Naive thymus-derived CD4-positive, alpha-beta T cell (primary cell): Measurements from ENCODE around the gene RRP36. TPM values are rescaled to one million over a fixed set of nuclear protein-coding genes. Genes with fewer than 3 reads are reported as not detected.

Source experiments
- ATAC-seq: fragments of 150-1000 bp; cut with Tn5 transposase; 2 replicates; pipeline ENCODE4 v1.10.0; 2021; ENCODE audit warnings: mild to moderate bottlenecking, moderate library complexity
- CTCF ChIA-PET: fragments of 350-600 bp; sonication (Branson Sonifier 250); formaldehyde crosslinking; loops from one replicate; lab custom pipeline; 2021; ENCODE audit warnings: antibody characterized with exemption; lab: Charles Lee
- POLR2A ChIA-PET: fragments of 350-600 bp; sonication (Branson Sonifier 250); formaldehyde crosslinking; loops from one replicate; lab custom pipeline; 2021; ENCODE audit warnings: antibody characterized with exemption, inconsistent platforms; lab: Charles Lee
- DNase-seq, 9 donors: peaks; one replicate each; pipeline versions ENCODE4 v3.0.0 to v3.0.0-alpha.2; 2020 to 2022; ENCODE audit warnings: mixed read lengths in 1 of 9
- H3K27ac ChIP-seq: one replicate; pipeline ENCODE4 v1.7.0; 2013; ENCODE audit warnings: mild to moderate bottlenecking, low read depth, low read length, moderate library complexity
- H3K27me3 ChIP-seq, 2 donors: one replicate each; pipeline ENCODE4 v1.7.0; 2013; ENCODE audit warnings: low read length in 2 of 2, mild to moderate bottlenecking in 2 of 2, moderate library complexity in 2 of 2; ENCODE audit not compliant: control insufficient read depth in 2 of 2, insufficient read depth in 2 of 2
- H3K36me3 ChIP-seq, 3 experiments: 1 replicate in 2 of 3; 2 replicates in 1 of 3; pipeline ENCODE4 v1.7.0; 2013; ENCODE audit warnings: low read length in 3 of 3, mild to moderate bottlenecking in 3 of 3, moderate library complexity in 1 of 3; ENCODE audit not compliant: insufficient read depth in 3 of 3, control insufficient read depth in 2 of 3
- H3K4me1 ChIP-seq, 2 donors: one replicate each; pipeline ENCODE4 v1.7.0; 2013; ENCODE audit warnings: low read length in 2 of 2, mild to moderate bottlenecking in 2 of 2, moderate library complexity in 1 of 2; ENCODE audit not compliant: control insufficient read depth in 2 of 2, insufficient read depth in 2 of 2
- H3K4me3 ChIP-seq: 2 replicates; pipeline ENCODE4 v1.7.0; 2013; ENCODE audit warnings: mild to moderate bottlenecking, low read length
- H3K9me3 ChIP-seq, 3 experiments: 1 replicate in 2 of 3; 2 replicates in 1 of 3; pipeline ENCODE4 v1.7.0; 2013; ENCODE audit warnings: low read length in 3 of 3; ENCODE audit not compliant: control insufficient read depth in 2 of 3
- H3K27ac Mint-ChIP-seq, 9 donors: one replicate each; pipeline ENCODE4 v1.8.0; 2020 to 2022; ENCODE audit warnings: mixed read lengths in 9 of 9, mild to moderate bottlenecking in 8 of 9, moderate library complexity in 5 of 9, inconsistent platforms in 2 of 9
- H3K27me3 Mint-ChIP-seq, 5 donors: one replicate each; pipeline ENCODE4 v1.8.0; 2021 to 2022; ENCODE audit warnings: mixed read lengths in 5 of 5, mild to moderate bottlenecking in 1 of 5
- H3K36me3 Mint-ChIP-seq, 5 donors: one replicate each; pipeline ENCODE4 v1.8.0; 2020 to 2022; ENCODE audit warnings: mixed read lengths in 5 of 5, mild to moderate bottlenecking in 3 of 5, inconsistent platforms in 1 of 5
- H3K4me1 Mint-ChIP-seq, 7 donors: one replicate each; pipeline ENCODE4 v1.8.0; 2020 to 2022; ENCODE audit warnings: mixed read lengths in 7 of 7, mild to moderate bottlenecking in 3 of 7, inconsistent platforms in 1 of 7
- H3K4me3 Mint-ChIP-seq, 10 donors: one replicate each; pipeline ENCODE4 v1.8.0; 2020 to 2022; ENCODE audit warnings: mild to moderate bottlenecking in 10 of 10, mixed read lengths in 10 of 10, moderate library complexity in 6 of 10, inconsistent platforms in 2 of 10
- H3K9me3 Mint-ChIP-seq, 11 donors: one replicate each; pipeline ENCODE4 v1.8.0; 2020 to 2022; ENCODE audit warnings: mixed read lengths in 11 of 11, mild to moderate bottlenecking in 4 of 11, inconsistent platforms in 1 of 11, moderate library complexity in 1 of 11
- intact Hi-C, 2 donors: fragments of 100-400 bp; cut with micrococcal nuclease; formaldehyde crosslinking; loops; one replicate each; pipeline ENCODE4 v1.15.1; 2023
- polyA plus RNA-seq, 2 donors: library from polyadenylated mRNA; unstranded; fragments of 300-500 nt; fragmentation: Illumina TruSeq; gene quantifications; one replicate each; pipeline ENCODE4 v1.2.3, GENCODE V29; 2021
- total RNA-seq, 6 experiments: library from RNA in 5 of 6; stranded (reverse) in 5 of 6; gene quantifications; 1 replicate in 5 of 6; 2 replicates in 1 of 6; pipeline ENCODE4 v1.2.3 and lab custom pipeline; 2021 to 2026

RRP36 gene
- total and polyA plus RNA-seq, 7 experiments from 2014 or later: 25.4 to 89.6 (median 49.1) TPM

DNA sequence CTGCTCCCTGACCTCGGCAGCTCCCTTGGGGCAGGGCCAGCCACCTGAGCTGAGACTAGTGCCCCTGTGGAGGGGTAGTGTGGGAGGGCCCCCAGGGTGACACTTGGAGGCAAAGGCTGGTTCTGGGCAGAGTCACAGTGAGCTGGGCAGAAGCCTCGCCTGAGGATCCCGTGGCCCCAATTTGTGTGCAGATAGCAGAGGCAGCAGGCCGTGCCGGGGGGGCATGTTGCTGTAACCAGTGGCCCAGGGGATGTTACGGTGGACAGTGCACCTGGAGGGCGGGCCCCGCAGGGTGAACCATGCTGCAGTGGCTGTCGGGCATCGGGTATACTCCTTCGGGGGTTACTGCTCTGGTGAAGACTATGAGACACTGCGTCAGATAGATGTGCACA is 4.5 kb upstream of the RRP36 start:
- H3K27me3 Mint-ChIP-seq: peaks cover 0 to 3% (median 0%) of the 10 kb centered on the region in 5 donors
- intact Hi-C loops: no loop called here
- peaks cover 0 to 30% (median 12%) of the 10 kb centered on the region in 5 donors for H3K36me3 Mint-ChIP-seq
- H3K27ac Mint-ChIP-seq: peak overlapping the region in 2 of 9 donors; percentile 13 to 80
- peaks cover 48 to 80% (median 62%) of the 10 kb centered on the region in 7 donors for H3K4me1 Mint-ChIP-seq
- Histone ChIP-seq H3K9me3 (no peaks in the 10 kb centered on the region), H3K4me1 (peaks cover 26 to 31% of the 10 kb centered on the region in 2 donors), H3K4me3 (no peak overlapping the region), H3K27ac (peak overlapping the region; percentile 45), H3K36me3 (peaks cover 0 to 40% (median 8%) of the 10 kb centered on the region in 3 experiments), H3K27me3 (no peaks in the 10 kb centered on the region)
- CTCF ChIA-PET: interaction anchor here (1.1 kb wide), 1 partner anchor 127 kb away, joined by 3 read pairs; no protein-coding TSS in a partner anchor
- ATAC-seq: no peak
- H3K9me3 Mint-ChIP-seq: peaks cover 0 to 1% (median 0%) of the 10 kb centered on the region in 11 donors
- peak overlapping the region in 1 of 10 donors; percentile 69 for H3K4me3 Mint-ChIP-seq
- POLR2A ChIA-PET: interaction anchor here (1.0 to 4.6 kb wide), 5 partner anchors 33 to 87 kb away, joined by 3 to 67 read pairs (median 4); partner anchors contain the start of genes CNPY3, CUL7, KLC4 and MRPL2
- DNase-seq: no peak

DNA sequence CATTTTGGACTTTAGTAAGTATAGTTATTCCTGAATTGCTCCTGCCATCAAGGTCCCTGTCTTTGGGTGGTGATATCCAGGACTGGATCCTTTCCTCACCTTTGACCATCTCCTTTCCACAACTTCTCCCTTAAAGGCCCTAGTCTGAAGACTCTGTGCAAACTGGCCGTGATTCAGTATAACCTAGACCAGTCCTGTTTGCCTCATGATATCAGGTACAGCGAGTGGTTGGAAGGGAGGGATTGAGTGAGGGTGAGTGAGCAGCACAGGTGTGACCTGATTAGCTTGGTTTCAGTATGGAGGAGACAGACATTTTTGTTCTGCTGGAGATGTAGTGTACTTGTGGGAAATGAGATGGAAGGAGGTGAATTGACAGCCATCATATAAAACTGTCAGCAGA is 2.3 kb upstream of the RRP36 start:
- intact Hi-C loops: no loop called here
- H3K27me3 Mint-ChIP-seq: no peaks in the 10 kb centered on the region
- CTCF ChIA-PET: no interaction called here
- no peak overlapping the region for H3K27ac ChIP-seq
- peaks cover 33 to 73% (median 50%) of the 10 kb centered on the region in 7 donors for H3K4me1 Mint-ChIP-seq
- POLR2A ChIA-PET: interaction anchor here (1.4 to 1.8 kb wide), 2 partner anchors 10 to 40 kb away, joined by 3 to 4 read pairs; partner anchors contain the start of genes KLC4 and MRPL2
- H3K27ac Mint-ChIP-seq: peak overlapping the region in 5 of 9 donors; percentile 10 to 84 (median 47)
- peaks cover 3 to 32% (median 15%) of the 10 kb centered on the region in 5 donors for H3K36me3 Mint-ChIP-seq
- ATAC-seq (no peak), DNase-seq (no peak)
- no peaks in the 10 kb centered on the region for H3K27me3 ChIP-seq
- no peak overlapping the region for H3K4me3 ChIP-seq
- peak overlapping the region in 6 of 10 donors; percentile 1 to 45 (median 22) for H3K4me3 Mint-ChIP-seq
- peaks cover 23 to 31% of the 10 kb centered on the region in 2 donors for H3K4me1 ChIP-seq
- peaks cover 0 to 36% (median 8%) of the 10 kb centered on the region in 3 experiments for H3K36me3 ChIP-seq
- no peaks in the 10 kb centered on the region for H3K9me3 ChIP-seq
- peaks cover 0 to under 1% (median 0%) of the 10 kb centered on the region in 11 donors for H3K9me3 Mint-ChIP-seq

DNA sequence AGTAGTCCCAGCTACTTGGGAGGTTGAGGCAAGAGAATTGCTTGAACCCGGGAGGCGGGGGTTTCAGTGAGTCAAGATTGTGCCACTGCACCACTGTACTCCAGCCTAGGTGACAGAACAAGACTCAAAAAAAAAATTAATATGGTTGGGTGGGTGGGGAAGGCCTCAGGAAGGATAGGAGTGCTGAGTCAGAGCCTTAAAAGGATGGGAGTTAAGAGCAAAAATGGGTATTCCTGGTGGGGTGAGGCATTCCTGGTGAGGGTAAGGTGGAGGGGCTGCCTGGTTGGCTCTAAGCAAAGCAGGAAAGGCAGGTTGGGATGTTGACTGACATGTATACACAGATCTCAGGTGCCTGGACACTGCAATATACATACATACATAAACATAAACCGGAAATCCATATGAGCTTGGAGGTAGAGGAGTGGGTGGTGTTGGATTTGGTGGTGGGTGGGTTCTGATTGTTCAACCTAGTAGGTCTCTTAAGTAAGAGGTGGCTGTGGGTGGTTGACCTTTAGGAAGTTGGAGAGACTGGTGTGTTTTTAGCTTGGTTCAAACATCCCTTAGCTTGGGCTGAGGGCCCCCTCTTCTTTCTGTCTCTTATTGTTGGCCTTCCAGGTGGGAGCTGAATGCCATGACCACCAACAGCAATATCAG is 1.2 kb upstream of the RRP36 start:
- Histone ChIP-seq H3K4me3 (no peak overlapping the region), H3K4me1 (peaks cover 14 to 28% of the 10 kb centered on the region in 2 donors), H3K9me3 (no peaks in the 10 kb centered on the region), H3K36me3 (peaks cover 7 to 46% (median 16%) of the 10 kb centered on the region in 3 experiments), H3K27ac (no peak overlapping the region), H3K27me3 (no peaks in the 10 kb centered on the region)
- Mint-ChIP-seq H3K9me3 (no peaks in the 10 kb centered on the region), H3K4me1 (peaks cover 30 to 71% (median 49%) of the 10 kb centered on the region in 7 donors), H3K27ac (peak overlapping the region in 8 of 9 donors; percentile 38 to 87 (median 64)), H3K27me3 (no peaks in the 10 kb centered on the region), H3K4me3 (peak overlapping the region; percentile 40 to 99 (median 63)), H3K36me3 (peaks cover 8 to 41% (median 21%) of the 10 kb centered on the region in 5 donors)
- CTCF ChIA-PET: interaction anchor here (1.0 kb wide), 1 partner anchor 33 kb away, joined by 4 read pairs; the partner anchor contains the start of gene CUL7
- POLR2A ChIA-PET: interaction anchor here (0.7 to 4.8 kb wide), 9 partner anchors 9 to 91 kb away, joined by 3 to 31 read pairs (median 4); partner anchors contain the start of genes CNPY3, CUL7, KLC4 and MRPL2
- intact Hi-C loops: no loop called here
- no peak for DNase-seq
- ATAC-seq: no peak

DNA sequence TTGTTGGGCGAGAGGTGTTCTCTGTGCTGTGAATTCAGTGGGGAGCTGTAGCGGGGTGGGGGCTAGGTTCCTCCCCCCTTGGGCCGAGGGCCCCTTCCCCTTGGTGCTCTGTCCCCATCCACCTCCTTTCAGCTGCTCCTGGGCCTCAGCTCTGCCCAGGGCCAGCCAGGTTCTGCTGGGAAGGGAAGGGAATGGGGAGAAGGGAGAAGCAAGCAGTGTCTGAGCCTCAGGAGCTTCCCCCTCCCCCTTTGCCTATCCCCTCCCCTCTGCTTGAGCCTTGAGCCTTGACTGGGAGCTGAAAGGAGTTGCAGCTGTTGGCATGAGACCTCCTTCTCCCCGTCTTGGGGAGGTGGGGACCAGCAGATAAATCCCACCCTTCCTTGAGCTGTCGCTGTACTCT is 576 bp upstream of the RRP36 start:
- H3K36me3 ChIP-seq: peaks cover 8 to 52% (median 18%) of the 10 kb centered on the region in 3 experiments
- DNase-seq: no peak

DNA sequence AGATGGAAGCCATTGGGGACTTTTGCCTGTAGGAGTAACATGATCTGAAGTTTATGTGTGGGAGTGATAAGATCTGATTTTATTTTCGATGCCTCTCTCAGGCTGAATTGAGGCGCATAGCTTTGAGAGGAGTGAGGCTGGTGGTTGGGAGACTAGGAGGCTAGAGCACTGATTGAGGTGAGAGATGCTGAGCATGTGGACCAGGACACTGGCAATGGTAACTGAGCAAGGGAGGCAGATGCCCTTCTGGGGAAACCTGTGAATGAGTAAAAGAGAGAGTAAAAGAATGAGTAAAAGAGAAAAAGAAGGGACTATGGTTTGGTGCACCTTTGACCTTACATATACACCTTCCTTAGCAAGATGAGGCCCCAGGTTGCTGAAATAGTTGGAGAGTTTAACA is 3.0 kb downstream of the RRP36 start:
- Mint-ChIP-seq H3K27me3 (no peaks in the 10 kb centered on the region), H3K9me3 (no peaks in the 10 kb centered on the region), H3K4me1 (peaks cover 10 to 37% (median 27%) of the 10 kb centered on the region in 7 donors), H3K27ac (peak overlapping the region; percentile 7 to 84 (median 74)), H3K36me3 (peaks cover 8 to 35% (median 22%) of the 10 kb centered on the region in 5 donors), H3K4me3 (peak overlapping the region in 6 of 10 donors; percentile 30 to 68 (median 54))
- H3K36me3 ChIP-seq: peaks cover 14 to 55% (median 20%) of the 10 kb centered on the region in 3 experiments
- CTCF ChIA-PET: interaction anchor here (0.5 to 1.3 kb wide), 2 partner anchors 30 to 217 kb away, joined by 3 to 4 read pairs; partner anchors contain the start of gene CUL7
- DNase-seq (no peak), ATAC-seq (no peak)
- POLR2A ChIA-PET: interaction anchor here (1.0 to 4.8 kb wide), 6 partner anchors 10 to 150 kb away, joined by 3 to 31 read pairs (median 6); partner anchors contain the start of genes CNPY3, KLC4, KLHDC3 and MRPL2
- no peaks in the 10 kb centered on the region for H3K9me3 ChIP-seq
- no peak overlapping the region for H3K4me3 ChIP-seq
- intact Hi-C loops: no loop called here
- no peaks in the 10 kb centered on the region for H3K27me3 ChIP-seq
- no peak overlapping the region for H3K27ac ChIP-seq
- H3K4me1 ChIP-seq: peaks cover 11 to 18% of the 10 kb centered on the region in 2 donors

More for the DNA sequence above, 576 bp upstream of the RRP36 start:
- no peaks in the 10 kb centered on the region for H3K27me3 Mint-ChIP-seq
- no peak for ATAC-seq
- H3K4me3 ChIP-seq: peak overlapping the region; percentile 89
- no peaks in the 10 kb centered on the region for H3K9me3 ChIP-seq
- intact Hi-C loops: loop anchor here (1.0 kb wide), 3 partner anchors 32 to 120 kb away; partner anchors contain the start of genes CUL7 (in 1 of the 2), KLC4 (in 1 of the 2) and MRPL2 (in 1 of the 2)
- H3K27ac ChIP-seq: peak overlapping the region; percentile 81
- POLR2A ChIA-PET: interaction anchor here (0.7 to 4.8 kb wide), 11 partner anchors 9 to 131 kb away, joined by 3 to 31 read pairs (median 4); partner anchors contain the start of genes CNPY3, CUL7, KLC4 and MRPL2
- H3K27me3 ChIP-seq: no peaks in the 10 kb centered on the region
- H3K4me3 Mint-ChIP-seq: peak overlapping the region in 9 of 10 donors; percentile 86 to 99 (median 98)
- peaks cover 29 to 66% (median 47%) of the 10 kb centered on the region in 7 donors for H3K4me1 Mint-ChIP-seq
- peak overlapping the region in 8 of 9 donors; percentile 52 to 93 (median 85) for H3K27ac Mint-ChIP-seq
- peaks cover 8 to 43% (median 21%) of the 10 kb centered on the region in 5 donors for H3K36me3 Mint-ChIP-seq
- CTCF ChIA-PET: interaction anchor here (0.8 to 1.0 kb wide), 2 partner anchors 33 to 125 kb away, joined by 3 to 4 read pairs; partner anchors contain the start of gene CUL7
- H3K9me3 Mint-ChIP-seq: no peaks in the 10 kb centered on the region
- peaks cover 11 to 24% of the 10 kb centered on the region in 2 donors for H3K4me1 ChIP-seq

DNA sequence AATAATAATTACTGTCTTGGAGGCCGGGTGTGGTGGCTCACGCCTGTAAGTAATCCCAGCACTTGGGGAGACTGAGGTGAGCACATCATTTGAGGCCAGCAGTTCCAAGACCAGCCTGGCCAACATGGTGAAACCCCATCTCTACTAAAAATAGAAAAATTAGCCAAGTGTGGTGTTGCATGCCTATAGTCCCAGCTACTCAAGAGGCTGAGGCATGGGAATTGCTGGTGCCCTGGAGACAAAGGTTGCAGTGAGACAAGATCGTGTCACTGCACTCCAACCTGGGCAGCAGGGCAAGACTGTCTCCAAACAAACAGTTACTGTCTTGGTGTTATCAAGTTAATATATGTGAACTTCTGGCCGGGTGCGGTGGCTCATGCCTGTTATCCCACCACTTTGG is 4.9 kb downstream of the RRP36 start:
- Mint-ChIP-seq H3K27ac (no peak overlapping the region), H3K9me3 (no peaks in the 10 kb centered on the region), H3K27me3 (no peaks in the 10 kb centered on the region), H3K4me1 (peaks cover 10 to 33% (median 18%) of the 10 kb centered on the region in 7 donors), H3K4me3 (no peak overlapping the region), H3K36me3 (peaks cover 8 to 35% (median 22%) of the 10 kb centered on the region in 5 donors)
- H3K4me3 ChIP-seq: no peak overlapping the region
- CTCF ChIA-PET: interaction anchor here (1.1 kb wide), 1 partner anchor 117 kb away, joined by 3 read pairs; no protein-coding TSS in a partner anchor
- peaks cover 5 to 18% of the 10 kb centered on the region in 2 donors for H3K4me1 ChIP-seq
- no peaks in the 10 kb centered on the region for H3K9me3 ChIP-seq
- ATAC-seq: no peak
- POLR2A ChIA-PET: interaction anchor here (0.7 to 1.2 kb wide), 2 partner anchors 27 to 1204 kb away, joined by 3 to 5 read pairs; partner anchors contain the start of gene CUL7
- H3K27ac ChIP-seq: no peak overlapping the region
- DNase-seq: no peak
- H3K36me3 ChIP-seq: peaks cover 14 to 63% (median 20%) of the 10 kb centered on the region in 3 experiments
- no peaks in the 10 kb centered on the region for H3K27me3 ChIP-seq
- intact Hi-C loops: no loop called here
